ENCODE results near the gene KRTAP10-6. TPM values are rescaled to one million over a fixed set of nuclear protein-coding genes. Genes with fewer than 3 reads are reported as not detected.

KRTAP10-6 gene
- total RNA-seq, 1 experiment from 2014 or later, result not detected

DNA sequence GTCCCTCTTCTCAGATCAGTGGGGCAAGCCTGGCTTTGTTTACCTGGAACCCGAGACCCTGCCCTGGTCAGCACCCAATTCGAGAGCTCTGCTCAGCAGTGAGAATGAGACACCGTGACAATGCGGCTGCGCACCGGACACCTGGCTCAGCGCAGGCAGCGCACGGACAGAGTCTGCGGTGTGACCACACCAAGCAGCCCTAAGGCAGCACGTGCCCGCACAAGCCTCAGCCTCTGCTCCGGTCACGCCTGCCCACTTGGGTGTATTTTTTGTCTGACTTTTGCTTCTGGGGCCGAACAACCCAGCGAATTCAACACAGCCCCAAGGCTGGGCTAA, 24.3 kb upstream of the KRTAP10-6 start:
- Histone ChIP-seq H3K36me3 (ENCODE audit: low read depth, low read length) (no peaks in the 10 kb centered on the region), H3K9me3 (ENCODE audit: low read length) (peaks cover 6% of the 10 kb centered on the region; the same call in 1 of the 2 replicates), H3K9me2 (replicated peaks; ENCODE audit: low read length) (no peaks in the 10 kb centered on the region), H3K9ac (ENCODE audit: low read length) (no peak overlapping the region), H2AFZ (ENCODE audit: low read length) (no peak overlapping the region), H4K20me1 (ENCODE audit: low read length) (no peaks in the 10 kb centered on the region), H3K27me3 (ENCODE audit: low read length) (no peaks in the 10 kb centered on the region), H3K79me2 (ENCODE audit: low read length) (no peaks in the 10 kb centered on the region), H3K4me2 (ENCODE audit: low read length) (no peak overlapping the region), H3F3A (ENCODE audit: low read length, unreplicated experiment) (no peaks in the 10 kb centered on the region), H3K4me3 (ENCODE audit: low read length) (no peak overlapping the region), H3K4me1 (ENCODE audit: insufficient read depth, low read length) (no peaks in the 10 kb centered on the region), H3K27ac (ENCODE audit: low read length) (no peak overlapping the region)
- DNase-seq (no peak), ATAC-seq (no peak)
- CTCF ChIA-PET, result no interaction called here
- TF ChIP-seq EZH2 (IDR thresholded peaks at IDR 0.05; ENCODE audit: low read length, unreplicated experiment) (no peak), EZH2phosphoT487 (IDR thresholded peaks at IDR 0.05; ENCODE audit: borderline replicate concordance, low read length) (no peak)
- TF ChIP-seq, protein P1, sequence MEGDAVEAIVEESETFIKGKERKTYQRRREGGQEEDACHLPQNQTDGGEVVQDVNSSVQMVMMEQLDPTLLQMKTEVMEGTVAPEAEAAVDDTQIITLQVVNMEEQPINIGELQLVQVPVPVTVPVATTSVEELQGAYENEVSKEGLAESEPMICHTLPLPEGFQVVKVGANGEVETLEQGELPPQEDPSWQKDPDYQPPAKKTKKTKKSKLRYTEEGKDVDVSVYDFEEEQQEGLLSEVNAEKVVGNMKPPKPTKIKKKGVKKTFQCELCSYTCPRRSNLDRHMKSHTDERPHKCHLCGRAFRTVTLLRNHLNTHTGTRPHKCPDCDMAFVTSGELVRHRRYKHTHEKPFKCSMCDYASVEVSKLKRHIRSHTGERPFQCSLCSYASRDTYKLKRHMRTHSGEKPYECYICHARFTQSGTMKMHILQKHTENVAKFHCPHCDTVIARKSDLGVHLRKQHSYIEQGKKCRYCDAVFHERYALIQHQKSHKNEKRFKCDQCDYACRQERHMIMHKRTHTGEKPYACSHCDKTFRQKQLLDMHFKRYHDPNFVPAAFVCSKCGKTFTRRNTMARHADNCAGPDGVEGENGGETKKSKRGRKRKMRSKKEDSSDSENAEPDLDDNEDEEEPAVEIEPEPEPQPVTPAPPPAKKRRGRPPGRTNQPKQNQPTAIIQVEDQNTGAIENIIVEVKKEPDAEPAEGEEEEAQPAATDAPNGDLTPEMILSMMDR (conservative IDR thresholded peaks at IDR 0.05; ENCODE audit: low read depth, low read length), result no peak
- POLR2A ChIA-PET (ENCODE audit: unreplicated experiment), result no interaction called here
- no TSS peak for BruUV-seq (replicated peaks)
- intact Hi-C loops (cut with micrococcal nuclease), result no loop called here

GRCh38 chr21:44615911-44616590, 23.7 kb upstream of the KRTAP10-6 start:
- TF ChIP-seq EZH2 (IDR thresholded peaks at IDR 0.05; ENCODE audit: low read length, unreplicated experiment), result no peak
- TF ChIP-seq EZH2phosphoT487 (IDR thresholded peaks at IDR 0.05; ENCODE audit: borderline replicate concordance, low read length), result no peak
- TF ChIP-seq, protein P1 (conservative IDR thresholded peaks at IDR 0.05; ENCODE audit: low read depth, low read length), result no peak
- H3K4me3 ChIP-seq (ENCODE audit: low read length), result no peak overlapping the region
- no TSS peak for BruUV-seq (replicated peaks)
- DNase-seq, result no peak
- no peak overlapping the region for H3K4me2 ChIP-seq (ENCODE audit: low read length)
- H3F3A ChIP-seq (ENCODE audit: low read length, unreplicated experiment), result no peaks in the 10 kb centered on the region
- H3K9ac ChIP-seq (ENCODE audit: low read length), result no peak overlapping the region
- no peaks in the 10 kb centered on the region for H4K20me1 ChIP-seq (ENCODE audit: low read length)
- no peaks in the 10 kb centered on the region for H3K9me2 ChIP-seq (replicated peaks; ENCODE audit: low read length)
- no peak overlapping the region for H2AFZ ChIP-seq (ENCODE audit: low read length)
- peaks cover 7% of the 10 kb centered on the region; the same call in 1 of the 2 replicates for H3K9me3 ChIP-seq (ENCODE audit: low read length)
- no peaks in the 10 kb centered on the region for H3K27me3 ChIP-seq (ENCODE audit: low read length)
- ATAC-seq, result no peak
- intact Hi-C loops (cut with micrococcal nuclease), result no loop called here
- no peaks in the 10 kb centered on the region for H3K4me1 ChIP-seq (ENCODE audit: insufficient read depth, low read length)
- CTCF ChIA-PET, result no interaction called here
- H3K27ac ChIP-seq (ENCODE audit: low read length), result no peak overlapping the region
- H3K36me3 ChIP-seq (ENCODE audit: low read depth, low read length), result no peaks in the 10 kb centered on the region
- POLR2A ChIA-PET (ENCODE audit: unreplicated experiment), result no interaction called here
- no peaks in the 10 kb centered on the region for H3K79me2 ChIP-seq (ENCODE audit: low read length)

GRCh38 chr21:44615466-44615865, 23.2 kb upstream of the KRTAP10-6 start:
- BruUV-seq (replicated peaks), result no TSS peak
- CTCF ChIA-PET, result no interaction called here
- no peaks in the 10 kb centered on the region for H3K27me3 ChIP-seq (ENCODE audit: low read length)
- H3K4me2 ChIP-seq (ENCODE audit: low read length), result no peak overlapping the region
- no peaks in the 10 kb centered on the region for H3K9me2 ChIP-seq (replicated peaks; ENCODE audit: low read length)
- POLR2A ChIA-PET (ENCODE audit: unreplicated experiment), result no interaction called here
- 0 out of 2 replicates have a peak, but pooled peaks cover 3% of the 10 kb centered on the region for H3K9me3 ChIP-seq (ENCODE audit: low read length)
- H3K27ac ChIP-seq (ENCODE audit: low read length), result no peak overlapping the region
- H3K9ac ChIP-seq (ENCODE audit: low read length), result no peak overlapping the region
- no peak overlapping the region for H3K4me3 ChIP-seq (ENCODE audit: low read length)
- no peak for ATAC-seq
- no peak overlapping the region for H2AFZ ChIP-seq (ENCODE audit: low read length)
- H4K20me1 ChIP-seq (ENCODE audit: low read length), result no peaks in the 10 kb centered on the region
- no peaks in the 10 kb centered on the region for H3K79me2 ChIP-seq (ENCODE audit: low read length)
- DNase-seq, result no peak
- H3F3A ChIP-seq (ENCODE audit: low read length, unreplicated experiment), result no peaks in the 10 kb centered on the region
- H3K4me1 ChIP-seq (ENCODE audit: insufficient read depth, low read length), result no peaks in the 10 kb centered on the region
- no peaks in the 10 kb centered on the region for H3K36me3 ChIP-seq (ENCODE audit: low read depth, low read length)
- intact Hi-C loops (cut with micrococcal nuclease), result no loop called here
- TF ChIP-seq EZH2 (IDR thresholded peaks at IDR 0.05; ENCODE audit: low read length, unreplicated experiment) (no peak), EZH2phosphoT487 (IDR thresholded peaks at IDR 0.05; ENCODE audit: borderline replicate concordance, low read length) (no peak)
- TF ChIP-seq, protein P1 (conservative IDR thresholded peaks at IDR 0.05; ENCODE audit: low read depth, low read length), result no peak

Measured in PC-3 (cell line).